HCT116 (cell line): Measurements from ENCODE around the gene PPM1A. TPM values are rescaled to one million over a fixed set of nuclear protein-coding genes. Genes with fewer than 3 reads are reported as not detected.

Experiments used
- ATAC-seq: fragments of 200-7000 bp; cut with Tn5 transposase; 2 replicates; pipeline ENCODE4 v1.9.1; 2020; ENCODE audit warnings: mild to moderate bottlenecking, moderate library complexity
- BruUV-seq: library from RNA; stranded (reverse); fragments of 400-500 nt; replicated peaks from 2 replicates; lab custom pipeline; 2021; lab: Mats Ljungman, UMichigan
- CTCF ChIA-PET: fragments of 300-600 bp; sonication (Branson Sonifier 250); formaldehyde crosslinking; loops from one replicate; lab custom pipeline; 2021; ENCODE audit warnings: antibody characterized with exemption; lab: Charles Lee
- POLR2A ChIA-PET: fragments of 300-600, 350-600 bp; sonication (Branson Sonifier 250); formaldehyde crosslinking; loops from one replicate; lab custom pipeline; 2021; ENCODE audit warnings: antibody characterized with exemption; lab: Charles Lee
- RAD21 ChIA-PET, 2 experiments: fragments of 300-600 bp; sonication (Branson Sonifier 250); formaldehyde crosslinking; loops; one replicate each; lab custom pipeline; 2023; ENCODE audit warnings: low total read pairs in 2 of 2; ENCODE audit not compliant: uncharacterized antibody in 2 of 2, unreplicated experiment in 2 of 2, low non-redundant PET in 1 of 2; lab: Charles Lee
- DNase-seq: peaks from one replicate; pipeline ENCODE4 v3.0.0-alpha.2; 2010; ENCODE audit warnings: low read depth, low spot score
- H2AFZ ChIP-seq: fragments of 200-600 bp; shearing (Covaris generic), sonication (generic); 2 replicates; pipeline ENCODE4 v1.6.1; 2017; ENCODE audit warnings: low read depth, mixed run types, mixed read lengths, antibody characterized with exemption, low read length; ENCODE audit not compliant: poor library complexity, severe bottlenecking
- H3K27ac ChIP-seq: 2 replicates; pipeline ENCODE4 v1.5.1; 2012; ENCODE audit warnings: low read depth, low read length
- H3K27me3 ChIP-seq: fragments of 200-600 bp; sonication (generic); 2 replicates; pipeline ENCODE4 v1.6.1; 2016; ENCODE audit warnings: mixed run types, low read length, mixed read lengths; ENCODE audit not compliant: insufficient read depth
- H3K36me3 ChIP-seq, 2 experiments: fragments of 200-500 bp in 1 of 2; fragments of 200-600 bp in 1 of 2; sonication (Bioruptor generic) in 1 of 2; sonication (generic) in 1 of 2; 2 replicates each; pipeline versions ENCODE4 v1.5.1 to v1.6.1; 2014 to 2016; ENCODE audit warnings: low read length in 2 of 2, inconsistent platforms in 1 of 2, mixed read lengths in 1 of 2, mixed run types in 1 of 2; ENCODE audit not compliant: insufficient read depth in 2 of 2, control insufficient read depth in 1 of 2
- H3K4me1 ChIP-seq, 2 experiments: fragments of 200-600 bp in 1 of 2; sonication (generic) in 1 of 2; 2 replicates each; pipeline versions ENCODE4 v1.5.1 to v1.6.1; 2012 to 2017; ENCODE audit warnings: low read length in 2 of 2, inconsistent platforms in 1 of 2, mild to moderate bottlenecking in 1 of 2, mixed read lengths in 1 of 2, mixed run types in 1 of 2, moderate library complexity in 1 of 2; ENCODE audit not compliant: insufficient read depth in 2 of 2, control insufficient read depth in 1 of 2
- H3K4me2 ChIP-seq: fragments of 200-600 bp; sonication (generic); 2 replicates; pipeline ENCODE4 v1.6.1; 2017; ENCODE audit warnings: mixed run types, low read length, mixed read lengths
- H3K4me3 ChIP-seq, 2 experiments: fragments of 200-600 bp in 1 of 2; sonication (generic) in 1 of 2; replicated peaks in 1 of 2; 2 replicates each; pipeline ENCODE4 v1.5.1; 2011 to 2016; ENCODE audit warnings: low read length in 2 of 2, control low read depth in 1 of 2, low read depth in 1 of 2, mild to moderate bottlenecking in 1 of 2, mixed read lengths in 1 of 2, mixed run types in 1 of 2
- H3K79me2 ChIP-seq: fragments of 200-600 bp; sonication (generic); 2 replicates; pipeline ENCODE4 v1.6.1; 2017; ENCODE audit warnings: mild to moderate bottlenecking, mixed run types, low read length, moderate library complexity, mixed read lengths; ENCODE audit not compliant: insufficient read depth
- H3K9ac ChIP-seq: fragments of 200-600 bp; sonication (generic); 2 replicates; pipeline ENCODE4 v1.6.1; 2016; ENCODE audit warnings: low read length, mixed read lengths
- H3K9me2 ChIP-seq: fragments of 200-600 bp; sonication (generic), shearing (Covaris generic); 2 replicates; pipeline ENCODE4 v1.6.1; 2017; ENCODE audit warnings: mixed run types, mild to moderate bottlenecking, moderate library complexity; ENCODE audit not compliant: insufficient read depth
- H3K9me3 ChIP-seq, 2 experiments: fragments of 200-500 bp in 1 of 2; fragments of 200-600 bp in 1 of 2; sonication (Bioruptor generic) in 1 of 2; sonication (generic) in 1 of 2; 2 replicates each; pipeline ENCODE4 v1.6.1; 2014 to 2017; ENCODE audit warnings: low read length in 2 of 2, mixed read lengths in 2 of 2, inconsistent platforms in 1 of 2, low read depth in 1 of 2, mild to moderate bottlenecking in 1 of 2, mixed run types in 1 of 2, moderate library complexity in 1 of 2; ENCODE audit not compliant: control insufficient read depth in 1 of 2, insufficient read depth in 1 of 2
- H4K20me1 ChIP-seq: fragments of 200-600 bp; sonication (generic), shearing (Covaris generic); 2 replicates; pipeline ENCODE4 v1.6.1; 2017; ENCODE audit warnings: mixed run types, mild to moderate bottlenecking, moderate library complexity; ENCODE audit not compliant: insufficient read depth
- CEBPB ChIP-seq: IDR thresholded peaks from 2 replicates; pipeline ENCODE4 v1.6.1; 2012; ENCODE audit warnings: low read depth
- CTCF ChIP-seq, 3 experiments: fragments of 200-600 bp in 1 of 3; sonication (generic) in 1 of 3; IDR thresholded peaks in 2 of 3; conservative IDR thresholded peaks in 1 of 3; 2 replicates each; pipeline ENCODE4 v1.5.1; 2012 to 2017; ENCODE audit warnings: low read depth in 2 of 3, low read length in 2 of 3, antibody characterized with exemption in 1 of 3, borderline replicate concordance in 1 of 3, control low read depth in 1 of 3, mild to moderate bottlenecking in 1 of 3, mixed read lengths in 1 of 3, mixed run types in 1 of 3, moderate library complexity in 1 of 3; ENCODE audit not compliant: insufficient read depth in 1 of 3
- EZH2 ChIP-seq: fragments of 200-600 bp; sonication (generic); IDR thresholded peaks from 2 replicates; pipeline ENCODE4 v1.6.1; 2017; ENCODE audit warnings: antibody characterized with exemption, mixed run types
- JUND ChIP-seq: IDR thresholded peaks from 2 replicates; pipeline ENCODE4 v1.6.1; 2012
- MAX ChIP-seq: IDR thresholded peaks from 2 replicates; pipeline ENCODE4 v1.6.1; 2012
- RAD21 ChIP-seq: IDR thresholded peaks from 2 replicates; pipeline ENCODE4 v1.6.1; 2012; ENCODE audit warnings: low read depth, mild to moderate bottlenecking
- REST ChIP-seq: IDR thresholded peaks from 2 replicates; pipeline ENCODE4 v1.6.1; 2012; ENCODE audit warnings: low read depth
- SRF ChIP-seq: IDR thresholded peaks from 2 replicates; pipeline ENCODE4 v1.6.1; 2012; ENCODE audit warnings: low read depth
- ZFX ChIP-seq: fragments of 450-650 bp; IDR thresholded peaks from 2 replicates; pipeline ENCODE4 v1.6.1; 2017
- ZNF274 ChIP-seq: fragments of 200-500 bp; sonication (Bioruptor generic); IDR thresholded peaks from 2 replicates; pipeline ENCODE4 v1.6.1; 2014; ENCODE audit warnings: mild to moderate bottlenecking, low read depth, low read length, inconsistent platforms
- intact Hi-C: fragments of 100-400 bp; cut with micrococcal nuclease; formaldehyde crosslinking; loops from 2 replicates; pipeline ENCODE4 v1.10.0; 2022
- total RNA-seq: library from RNA; stranded (reverse); gene quantifications from one replicate; pipeline ENCODE4 v1.2.1, GENCODE V29; 2021; ENCODE audit not compliant: unreplicated experiment

The PPM1A gene
- total RNA-seq, 1 experiment from 2014 or later, result 32.8 TPM

DNA sequence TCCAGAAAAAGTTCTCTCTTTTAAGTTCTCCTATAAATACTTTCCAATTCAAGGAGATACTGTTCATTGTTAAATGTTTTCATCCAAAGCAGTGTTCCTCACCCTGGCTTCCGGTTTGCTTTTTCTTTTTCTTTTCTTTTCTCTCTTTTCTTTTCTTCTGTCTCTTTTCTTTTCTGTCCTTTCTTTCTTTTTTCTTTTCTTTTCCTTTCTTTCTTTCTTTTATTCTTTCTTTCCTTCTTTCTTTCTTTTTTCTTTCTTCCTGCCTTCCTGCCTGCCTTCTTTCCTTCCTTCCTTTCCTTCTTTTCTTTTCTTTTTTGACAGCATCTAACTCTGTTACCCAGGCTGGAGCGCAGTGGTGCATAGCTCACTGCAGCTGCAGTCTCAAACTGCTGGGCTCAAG is 75.8 kb downstream of the PPM1A start:
- H3K4me1 ChIP-seq, result no peaks in the 10 kb centered on the region
- ChIA-PET CTCF (no interaction called here), RAD21 (no interaction called here)

More for the DNA sequence above, 75.8 kb downstream of the PPM1A start:
- Histone ChIP-seq H3K79me2 (no peaks in the 10 kb centered on the region), H3K4me2 (no peak overlapping the region), H3K36me3 (no peaks in the 10 kb centered on the region), H4K20me1 (no peaks in the 10 kb centered on the region), H3K4me3 (no peak overlapping the region), H2AFZ (no peak overlapping the region), H3K27me3 (no peaks in the 10 kb centered on the region), H3K27ac (no peak overlapping the region), H3K9me2 (no peaks in the 10 kb centered on the region), H3K9me3 (no peaks in the 10 kb centered on the region), H3K9ac (no peak overlapping the region)
- no TSS peak for BruUV-seq
- ATAC-seq, result no peak
- TF ChIP-seq EZH2 (no peak), SRF (no peak), JUND (no peak), CTCF (IDR thresholded peaks at IDR 0.05 in 2 of 3, conservative IDR thresholded peaks at IDR 0.05 in 1 of 3; ENCODE audit: borderline replicate concordance in 1 of 3, insufficient read depth in 1 of 3, low read depth in 2 of 3, low read length in 2 of 3) (no peak), ZNF274 (no peak), REST (no peak), CEBPB (no peak), ZFX (no peak), MAX (no peak), RAD21 (no peak)
- DNase-seq, result no peak
- intact Hi-C loops, result no loop called here
- POLR2A ChIA-PET, result no interaction called here
